Stimulated activated naive B cell treated with anti-CD40 and anti-IgM and Interleukin-4, amounts not matched to agents 10 μg/mL and 1 μg/mL and 100 μg/mL, for 72 hours (primary cell): ENCODE data around the gene WDR37.
"Not testable (repeated sequence)": the region's sequence is repeated elsewhere in the genome, so short reads cannot be mapped to it uniquely, and the experiment has no call there.

ENCODE experiments used
- ATAC-seq, 2 donors: fragments of 150-1000 bp; cut with Tn5 transposase; replicated peaks; 2 replicates each; pipeline ENCODE4 v1.10.0; 2021; ENCODE audit warnings: moderate library complexity in 1 of 2
- DNase-seq: peaks from one replicate; pipeline ENCODE4 v3.0.0; 2021
- H3K27ac Mint-ChIP-seq: one replicate; pipeline ENCODE4 v1.8.0; 2022; ENCODE audit warnings: mild to moderate bottlenecking, mixed read lengths
- H3K27me3 Mint-ChIP-seq, 2 donors: one replicate each; pipeline ENCODE4 v1.8.0; 2022; ENCODE audit warnings: mixed read lengths in 2 of 2
- H3K36me3 Mint-ChIP-seq, 2 donors: one replicate each; pipeline ENCODE4 v1.8.0; 2022; ENCODE audit warnings: mixed read lengths in 2 of 2, mild to moderate bottlenecking in 1 of 2
- H3K4me1 Mint-ChIP-seq, 2 donors: one replicate each; pipeline ENCODE4 v1.8.0; 2022; ENCODE audit warnings: mixed read lengths in 2 of 2, mild to moderate bottlenecking in 1 of 2
- H3K4me3 Mint-ChIP-seq, 2 donors: one replicate each; pipeline ENCODE4 v1.8.0; 2022; ENCODE audit warnings: mild to moderate bottlenecking in 2 of 2, mixed read lengths in 2 of 2, moderate library complexity in 1 of 2
- H3K9me3 Mint-ChIP-seq, 2 donors: one replicate each; pipeline ENCODE4 v1.8.0; 2022; ENCODE audit warnings: mixed read lengths in 2 of 2, mild to moderate bottlenecking in 1 of 2

Gene WDR37, protein sequence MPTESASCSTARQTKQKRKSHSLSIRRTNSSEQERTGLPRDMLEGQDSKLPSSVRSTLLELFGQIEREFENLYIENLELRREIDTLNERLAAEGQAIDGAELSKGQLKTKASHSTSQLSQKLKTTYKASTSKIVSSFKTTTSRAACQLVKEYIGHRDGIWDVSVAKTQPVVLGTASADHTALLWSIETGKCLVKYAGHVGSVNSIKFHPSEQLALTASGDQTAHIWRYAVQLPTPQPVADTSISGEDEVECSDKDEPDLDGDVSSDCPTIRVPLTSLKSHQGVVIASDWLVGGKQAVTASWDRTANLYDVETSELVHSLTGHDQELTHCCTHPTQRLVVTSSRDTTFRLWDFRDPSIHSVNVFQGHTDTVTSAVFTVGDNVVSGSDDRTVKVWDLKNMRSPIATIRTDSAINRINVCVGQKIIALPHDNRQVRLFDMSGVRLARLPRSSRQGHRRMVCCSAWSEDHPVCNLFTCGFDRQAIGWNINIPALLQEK

DNA sequence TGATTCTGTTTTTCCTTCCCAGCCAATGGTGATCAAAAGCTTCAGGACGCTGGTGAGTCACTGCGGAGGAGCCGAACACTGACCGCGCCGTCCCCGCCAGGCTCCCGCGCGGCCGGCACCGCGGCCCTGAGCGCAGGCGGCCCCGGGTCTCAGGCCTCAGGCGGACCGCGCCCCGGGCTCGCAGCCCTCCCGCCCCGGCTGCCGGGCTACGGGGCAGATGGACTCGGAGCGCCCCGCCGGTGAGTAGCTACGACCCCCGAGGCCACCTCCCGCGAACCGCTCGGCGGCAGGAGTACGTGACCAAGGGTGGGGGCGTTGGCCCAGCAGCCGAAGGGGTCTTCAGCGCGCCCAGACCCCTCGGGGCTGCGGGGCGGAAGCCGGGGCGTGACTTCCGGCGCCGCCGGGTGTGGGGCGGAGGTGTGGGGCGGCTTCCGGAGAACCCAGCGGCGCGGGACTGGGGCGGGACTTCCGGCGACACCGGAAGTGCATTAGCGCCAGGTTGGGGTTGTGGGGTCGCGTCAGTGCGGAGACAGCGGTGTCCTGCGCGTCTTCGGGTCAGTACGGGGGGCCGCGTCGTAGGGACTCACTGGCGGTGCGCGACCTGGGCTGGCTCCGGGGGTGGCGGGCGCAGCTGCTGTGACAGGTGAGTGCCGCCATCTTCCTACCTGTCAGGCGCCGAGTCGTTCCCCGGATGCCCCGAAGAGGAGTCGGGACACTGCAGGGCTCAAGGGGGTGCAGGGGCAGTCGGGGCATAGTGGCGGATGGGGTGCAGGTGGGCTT lies at the start of gene WDR37:
TSS of gene WDR37 (plus strand) at position 60 of the 780 bp plus-strand sequence. CDS start 15,771 bp downstream, outside the sequence.
- Mint-ChIP-seq H3K9me3 (no peaks in the 10 kb centered on the region), H3K36me3 (peaks cover 26 to 49% of the 10 kb centered on the region in 2 donors), H3K27me3 (no peaks in the 10 kb centered on the region), H3K27ac (peak within 1 kb of the TSS; percentile 97), H3K4me3 (peak within 1 kb of the TSS; percentile 100), H3K4me1 (peaks cover 39 to 68% of the 10 kb centered on the region in 2 donors)
- peak; percentile 81 for DNase-seq
- ATAC-seq: peak; percentile 95

GRCh38 chr10:1006573-1006972 lies 49.6 kb upstream of the WDR37 start:
- no peak for DNase-seq
- no peak overlapping the region for H3K4me3 Mint-ChIP-seq
- ATAC-seq: no peak

DNA sequence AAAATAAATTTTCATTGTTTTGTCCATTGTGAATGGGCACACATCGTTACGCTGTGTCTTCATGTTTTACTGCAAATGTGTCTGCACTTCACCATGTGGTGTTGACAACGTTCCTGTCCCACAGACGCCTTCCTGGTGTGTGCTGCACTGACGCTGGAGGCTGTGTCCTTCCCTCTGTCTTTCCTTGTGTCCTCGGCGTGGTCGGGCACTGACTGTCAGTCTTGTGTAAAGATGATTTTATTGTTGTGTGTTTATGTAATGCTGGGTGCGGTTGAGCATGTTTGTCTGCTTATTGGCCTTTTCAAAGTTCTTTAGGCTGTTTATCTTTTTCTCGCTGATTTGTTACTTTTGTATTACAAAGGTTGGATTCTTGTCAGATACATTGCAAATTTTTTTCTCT lies 48.6 kb upstream of the WDR37 start:
- DNase-seq (no peak), ATAC-seq (no peak)
- no peak overlapping the region for H3K4me3 Mint-ChIP-seq
- no peaks in the 10 kb centered on the region for H3K27me3 Mint-ChIP-seq
- peaks cover 0 to 5% of the 10 kb centered on the region in 2 donors for H3K4me1 Mint-ChIP-seq
- H3K9me3 Mint-ChIP-seq: peaks cover 0 to 6% of the 10 kb centered on the region in 2 donors
- no peak overlapping the region for H3K27ac Mint-ChIP-seq
- peaks cover 67 to 85% of the 10 kb centered on the region in 2 donors for H3K36me3 Mint-ChIP-seq

More at GRCh38 chr10:1006573-1006972, 49.6 kb upstream of the WDR37 start:
- Mint-ChIP-seq H3K9me3 (peaks cover 4 to 11% of the 10 kb centered on the region in 2 donors), H3K27me3 (no peaks in the 10 kb centered on the region), H3K27ac (no peak overlapping the region), H3K36me3 (peaks cover 68 to 84% of the 10 kb centered on the region in 2 donors), H3K4me1 (peaks cover under 1 to 5% of the 10 kb centered on the region in 2 donors)

DNA sequence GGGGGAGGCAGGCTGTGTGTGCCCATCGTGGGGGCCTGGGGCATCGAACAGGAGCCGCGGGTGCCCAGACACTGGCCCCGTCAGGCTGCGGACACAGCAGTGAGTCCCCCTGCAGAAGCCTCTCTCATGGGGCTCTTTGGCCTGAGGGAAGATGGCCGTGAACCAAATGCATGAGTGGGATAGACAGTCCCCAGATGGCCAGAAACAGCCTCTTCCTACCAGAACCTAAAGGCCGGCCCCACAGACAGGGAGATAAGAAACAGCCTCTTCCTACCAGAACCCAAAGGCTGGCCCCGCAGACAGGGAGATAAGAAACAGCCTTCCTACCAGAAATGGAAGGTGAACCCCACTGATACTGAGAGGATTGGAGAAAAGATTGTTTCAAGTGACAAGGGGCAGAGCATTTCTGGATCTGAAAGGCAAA lies 47.1 kb upstream of the WDR37 start:
- no peaks in the 10 kb centered on the region for H3K27me3 Mint-ChIP-seq
- H3K9me3 Mint-ChIP-seq: no peaks in the 10 kb centered on the region
- DNase-seq: no peak
- H3K27ac Mint-ChIP-seq: no peak overlapping the region
- no peak for ATAC-seq
- no peak overlapping the region for H3K4me3 Mint-ChIP-seq
- H3K36me3 Mint-ChIP-seq: peaks cover 61 to 80% of the 10 kb centered on the region in 2 donors
- peaks cover 0 to 2% of the 10 kb centered on the region in 2 donors for H3K4me1 Mint-ChIP-seq

DNA sequence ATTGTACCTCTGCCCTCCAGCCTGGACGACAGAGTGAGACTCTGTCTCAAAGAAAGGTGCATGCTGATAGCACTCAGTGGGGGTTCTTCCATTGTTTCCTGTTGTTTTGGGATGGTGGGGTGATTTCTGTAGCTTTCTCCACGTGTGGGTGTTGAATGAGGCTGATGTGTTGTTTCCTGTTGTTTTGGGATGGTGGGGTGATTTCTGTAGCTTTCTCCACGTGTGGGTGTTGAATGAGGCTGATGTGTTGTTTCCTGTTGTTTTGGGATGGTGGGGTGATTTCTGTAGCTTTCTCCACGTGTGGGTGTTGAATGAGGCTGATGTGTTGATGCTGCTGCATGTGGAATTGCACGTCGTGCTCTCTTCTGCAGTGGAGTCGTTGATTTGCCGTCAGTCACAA lies 46.2 kb upstream of the WDR37 start:
- not testable (repeated sequence) for H3K27me3 Mint-ChIP-seq, H3K27ac Mint-ChIP-seq, ATAC-seq, H3K4me1 Mint-ChIP-seq, H3K4me3 Mint-ChIP-seq, DNase-seq, H3K9me3 Mint-ChIP-seq
- peaks cover 63 to 83% of the 10 kb centered on the region in 2 donors for H3K36me3 Mint-ChIP-seq

- no peak overlapping the region for H3K4me3 Mint-ChIP-seq
- ATAC-seq (no peak), DNase-seq (no peak)
- H3K4me1 Mint-ChIP-seq: peaks cover 0 to 2% of the 10 kb centered on the region in 2 donors
- H3K9me3 Mint-ChIP-seq: no peaks in the 10 kb centered on the region
- peak overlapping the region; percentile 16 for H3K27ac Mint-ChIP-seq
- H3K27me3 Mint-ChIP-seq: no peaks in the 10 kb centered on the region
- peaks cover 59 to 79% of the 10 kb centered on the region in 2 donors for H3K36me3 Mint-ChIP-seq
Observed at GRCh38 chr10:1010703-1011102, 45.5 kb upstream of the WDR37 start.

DNA sequence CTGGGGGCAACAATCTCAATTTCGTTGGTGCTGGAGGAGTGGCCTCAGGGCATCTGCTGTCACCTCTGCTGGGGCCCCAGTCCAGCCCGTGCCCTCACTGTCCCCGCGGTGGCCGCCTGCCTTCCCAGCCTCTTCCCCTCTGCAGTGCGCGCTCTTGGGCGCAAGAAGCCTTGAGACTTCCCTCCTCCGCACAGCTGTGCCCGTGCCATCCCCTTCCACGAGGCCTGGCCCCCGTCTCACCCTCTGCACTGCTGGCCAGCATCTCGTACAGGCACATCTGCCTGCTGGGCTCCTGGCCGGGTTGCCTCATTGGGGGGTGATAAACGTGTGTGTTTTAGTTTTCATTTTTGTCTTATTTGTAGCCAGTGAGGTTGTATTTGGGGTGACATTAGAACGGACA lies 44.5 kb upstream of the WDR37 start:
- Mint-ChIP-seq H3K27me3 (no peaks in the 10 kb centered on the region), H3K4me1 (peaks cover 0 to 2% of the 10 kb centered on the region in 2 donors), H3K9me3 (no peaks in the 10 kb centered on the region), H3K27ac (no peak overlapping the region), H3K36me3 (peaks cover 51 to 76% of the 10 kb centered on the region in 2 donors), H3K4me3 (no peak overlapping the region)
- ATAC-seq (no peak), DNase-seq (no peak)

- Mint-ChIP-seq H3K27ac (no peak overlapping the region), H3K4me1 (no peaks in the 10 kb centered on the region), H3K36me3 (peaks cover 48 to 76% of the 10 kb centered on the region in 2 donors), H3K4me3 (no peak overlapping the region), H3K9me3 (no peaks in the 10 kb centered on the region), H3K27me3 (no peaks in the 10 kb centered on the region)
- DNase-seq: no peak
- ATAC-seq: no peak
Observed at GRCh38 chr10:1015688-1016087, 40.5 kb upstream of the WDR37 start.

DNA sequence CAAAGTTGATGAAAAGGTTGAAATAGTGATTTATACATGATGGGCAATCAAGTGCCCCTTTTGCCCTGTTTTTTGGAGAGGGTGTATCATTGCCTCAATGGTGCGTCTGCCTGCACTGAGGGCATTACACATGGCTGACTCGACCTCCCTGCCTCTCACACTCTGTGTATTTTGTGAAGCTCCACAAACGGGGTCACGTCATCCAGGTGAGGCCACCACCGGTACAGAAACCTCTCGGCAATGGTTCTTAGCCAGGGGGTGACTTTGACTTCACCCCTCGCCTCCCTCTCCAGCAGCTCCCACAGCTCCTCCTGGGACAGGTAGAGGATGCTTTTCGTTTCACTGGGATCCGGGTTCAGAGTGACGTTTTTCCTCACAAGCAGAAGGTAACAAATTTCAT lies 36.8 kb upstream of the WDR37 start:
- ATAC-seq: no peak
- no peak for DNase-seq
- no peaks in the 10 kb centered on the region for H3K4me1 Mint-ChIP-seq
- peaks cover 33 to 70% of the 10 kb centered on the region in 2 donors for H3K36me3 Mint-ChIP-seq
- H3K9me3 Mint-ChIP-seq: no peaks in the 10 kb centered on the region
- no peaks in the 10 kb centered on the region for H3K27me3 Mint-ChIP-seq
- H3K4me3 Mint-ChIP-seq: no peak overlapping the region
- H3K27ac Mint-ChIP-seq: no peak overlapping the region

DNA sequence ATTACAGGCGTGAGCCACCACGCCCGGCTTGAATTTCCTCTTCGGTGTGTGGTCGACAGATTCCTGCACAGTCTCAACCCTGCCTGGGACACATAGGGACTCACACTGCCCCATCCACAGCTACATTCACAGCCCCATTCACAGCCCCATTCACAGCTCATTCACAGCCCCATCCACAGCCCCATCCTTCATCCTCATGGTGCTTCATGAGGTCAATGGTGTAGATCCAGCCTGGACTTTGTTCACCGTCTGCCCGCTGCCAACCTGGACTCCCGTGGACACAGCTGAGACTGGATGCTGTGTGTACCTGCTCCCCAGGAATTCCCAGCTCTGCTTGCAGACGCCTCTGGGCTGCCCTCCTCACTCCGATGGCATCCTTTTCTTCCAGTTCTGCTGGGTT lies 35.7 kb upstream of the WDR37 start:
- Mint-ChIP-seq H3K9me3 (no peaks in the 10 kb centered on the region), H3K27me3 (no peaks in the 10 kb centered on the region), H3K4me1 (no peaks in the 10 kb centered on the region), H3K27ac (peak overlapping the region; percentile 67), H3K36me3 (peaks cover 29 to 70% of the 10 kb centered on the region in 2 donors), H3K4me3 (no peak overlapping the region)
- no peak for DNase-seq
- ATAC-seq: peak in 1 of 2 donors; percentile 33

GRCh38 chr10:1020958-1021357 lies 35.2 kb upstream of the WDR37 start:
- peak overlapping the region; percentile 67 for H3K27ac Mint-ChIP-seq

DNA sequence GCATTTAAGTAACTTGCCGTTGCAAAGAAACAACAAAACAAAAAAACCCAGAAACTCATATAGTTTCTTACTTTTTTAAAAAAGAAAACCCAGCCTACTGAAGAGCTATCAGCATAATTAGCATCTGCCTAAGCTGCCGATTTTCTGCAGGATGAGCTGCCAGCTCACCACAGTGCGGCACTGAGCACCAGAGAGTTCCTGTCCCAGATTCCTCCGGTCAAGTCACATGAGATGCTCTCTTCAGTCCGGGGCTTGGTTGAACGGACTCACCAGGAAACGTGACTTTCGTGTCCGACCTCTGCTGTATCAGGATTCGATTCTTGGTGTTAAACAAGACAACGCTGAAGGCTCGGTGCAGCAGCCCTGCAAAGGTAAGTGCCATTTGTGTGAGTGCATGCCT lies 33.8 kb upstream of the WDR37 start:
- H3K9me3 Mint-ChIP-seq: no peaks in the 10 kb centered on the region
- no peaks in the 10 kb centered on the region for H3K27me3 Mint-ChIP-seq
- H3K27ac Mint-ChIP-seq: no peak overlapping the region
- H3K4me3 Mint-ChIP-seq: no peak overlapping the region
- ATAC-seq (no peak), DNase-seq (no peak)
- H3K36me3 Mint-ChIP-seq: peaks cover 27 to 61% of the 10 kb centered on the region in 2 donors
- H3K4me1 Mint-ChIP-seq: no peaks in the 10 kb centered on the region

More at GRCh38 chr10:1020958-1021357, 35.2 kb upstream of the WDR37 start:
- DNase-seq: no peak
- Mint-ChIP-seq H3K36me3 (peaks cover 29 to 67% of the 10 kb centered on the region in 2 donors), H3K9me3 (no peaks in the 10 kb centered on the region), H3K4me3 (no peak overlapping the region), H3K27me3 (no peaks in the 10 kb centered on the region), H3K4me1 (no peaks in the 10 kb centered on the region)
- ATAC-seq: peak in 1 of 2 donors; percentile 19

DNA sequence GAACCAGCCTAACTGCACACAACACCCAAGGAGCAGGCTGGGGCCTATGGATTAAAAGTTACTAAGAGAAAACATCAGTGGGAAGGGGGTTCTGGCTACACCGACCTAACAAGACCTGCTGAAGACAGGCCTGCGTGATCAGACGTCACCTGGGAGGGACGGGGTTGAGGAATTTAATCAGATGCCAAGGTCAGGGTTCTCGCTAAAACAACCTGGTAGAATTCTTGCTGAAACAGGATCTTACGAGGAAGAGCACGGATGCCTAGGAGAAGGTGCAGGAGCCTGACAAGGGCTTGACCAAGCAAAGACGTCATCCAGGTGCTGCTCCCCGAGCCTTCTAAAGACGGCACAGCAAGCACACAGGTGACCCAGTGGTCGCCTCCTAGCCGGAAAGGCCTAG lies 32.1 kb upstream of the WDR37 start:
- Mint-ChIP-seq H3K27me3 (no peaks in the 10 kb centered on the region), H3K4me1 (no peaks in the 10 kb centered on the region), H3K4me3 (no peak overlapping the region), H3K36me3 (peaks cover 25 to 53% of the 10 kb centered on the region in 2 donors), H3K27ac (no peak overlapping the region), H3K9me3 (no peaks in the 10 kb centered on the region)
- ATAC-seq: no peak
- DNase-seq: no peak

GRCh38 chr10:1025683-1026082 lies 30.5 kb upstream of the WDR37 start, which contains the start of gene IDI2:
Gene IDI2, minus strand, starts transcription at chr10:1025859. Its CDS starts 1,136 bp downstream, at chr10:1024723.
- Mint-ChIP-seq H3K27ac (no peak within 1 kb of the TSS), H3K27me3 (no peaks in the 10 kb centered on the region), H3K4me3 (no peak within 1 kb of the TSS), H3K36me3 (peaks cover 20 to 39% of the 10 kb centered on the region in 2 donors), H3K9me3 (no peaks in the 10 kb centered on the region), H3K4me1 (no peaks in the 10 kb centered on the region)
- ATAC-seq: no peak
- no peak for DNase-seq
